Stimulated activated CD8-positive, alpha-beta memory T cell treated with anti-CD3 and anti-CD28 coated beads, Interleukin-7, amount 100 ng/mL, for 24 hours (primary cell): ENCODE data around the gene NFATC2.

ENCODE experiments used
- DNase-seq: peaks from one replicate; pipeline ENCODE4 v3.0.0-alpha.2; 2020; ENCODE audit warnings: low read depth

The NFATC2 gene

DNA sequence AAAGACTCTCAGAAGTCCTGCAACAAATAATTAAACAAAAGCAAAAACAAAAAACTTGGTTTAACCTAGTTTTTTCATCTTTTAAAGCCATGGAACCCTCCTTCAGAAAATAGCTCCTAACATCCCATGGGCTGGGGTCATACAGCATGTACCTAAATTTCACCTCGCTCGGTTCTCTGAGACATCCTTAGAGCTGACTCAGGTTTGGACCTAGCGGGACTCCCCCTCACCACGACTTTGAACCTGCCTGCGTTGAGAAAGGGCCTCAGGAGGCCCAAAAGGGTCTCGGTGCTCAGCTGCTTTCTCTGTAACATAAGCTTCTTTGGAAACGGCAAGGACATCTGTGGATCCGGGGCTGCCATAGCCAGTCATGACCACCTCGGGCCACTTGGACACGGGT is 112.8 kb downstream of the NFATC2 start:
- no peak for DNase-seq

DNA sequence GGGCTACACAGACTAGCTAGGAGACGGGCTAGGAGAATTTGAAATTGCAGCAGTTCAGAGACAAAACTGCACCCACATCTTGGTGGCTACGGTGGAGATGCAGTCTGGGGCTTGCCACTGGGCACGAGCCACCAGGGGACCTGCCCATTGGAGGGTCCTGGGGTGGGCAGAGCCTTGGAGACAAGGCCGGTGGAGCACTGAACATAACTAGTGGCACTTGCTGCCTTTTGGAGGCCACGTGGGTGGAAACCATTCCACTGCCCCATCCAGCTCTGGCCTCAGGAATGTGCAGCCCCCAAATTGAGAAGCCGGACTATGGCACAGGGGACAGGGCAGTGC is 113.4 kb downstream of the NFATC2 start:
- no peak for DNase-seq

DNA sequence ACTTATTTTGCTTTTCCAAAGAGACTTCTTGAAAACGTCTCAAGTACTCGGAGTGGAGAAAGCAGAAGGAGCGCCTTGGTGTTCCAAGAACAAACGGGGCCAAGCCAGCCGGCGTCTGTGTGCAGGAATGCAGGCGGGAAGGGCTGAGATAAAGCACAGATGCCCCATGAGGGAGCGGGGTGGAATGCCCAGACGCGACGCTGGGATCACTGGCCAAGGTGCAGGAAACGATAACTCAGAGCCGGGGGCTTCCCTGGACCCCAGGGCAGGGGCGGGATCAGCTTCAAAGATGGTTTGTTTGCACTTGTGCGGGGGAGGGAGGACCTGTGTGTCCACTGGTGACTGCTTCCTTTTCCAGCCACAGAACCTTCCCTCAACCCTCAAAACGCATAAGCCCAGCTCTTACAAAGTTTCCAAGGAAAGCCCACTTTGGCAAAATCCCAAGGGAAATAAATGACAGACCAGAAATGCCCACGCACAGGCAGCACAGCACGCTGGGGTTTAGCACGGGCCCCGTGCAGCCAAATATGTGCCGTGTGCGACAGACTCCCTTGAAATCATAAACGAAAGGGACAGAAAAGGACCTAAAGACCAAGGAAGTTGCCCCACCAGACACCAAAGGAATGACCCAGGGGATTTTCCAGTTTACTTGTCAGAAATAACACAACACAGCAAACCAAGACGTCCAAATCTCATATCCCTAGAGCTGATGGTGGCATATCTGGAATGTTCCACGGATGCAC is 113.9 kb downstream of the NFATC2 start:
- no peak for DNase-seq

DNA sequence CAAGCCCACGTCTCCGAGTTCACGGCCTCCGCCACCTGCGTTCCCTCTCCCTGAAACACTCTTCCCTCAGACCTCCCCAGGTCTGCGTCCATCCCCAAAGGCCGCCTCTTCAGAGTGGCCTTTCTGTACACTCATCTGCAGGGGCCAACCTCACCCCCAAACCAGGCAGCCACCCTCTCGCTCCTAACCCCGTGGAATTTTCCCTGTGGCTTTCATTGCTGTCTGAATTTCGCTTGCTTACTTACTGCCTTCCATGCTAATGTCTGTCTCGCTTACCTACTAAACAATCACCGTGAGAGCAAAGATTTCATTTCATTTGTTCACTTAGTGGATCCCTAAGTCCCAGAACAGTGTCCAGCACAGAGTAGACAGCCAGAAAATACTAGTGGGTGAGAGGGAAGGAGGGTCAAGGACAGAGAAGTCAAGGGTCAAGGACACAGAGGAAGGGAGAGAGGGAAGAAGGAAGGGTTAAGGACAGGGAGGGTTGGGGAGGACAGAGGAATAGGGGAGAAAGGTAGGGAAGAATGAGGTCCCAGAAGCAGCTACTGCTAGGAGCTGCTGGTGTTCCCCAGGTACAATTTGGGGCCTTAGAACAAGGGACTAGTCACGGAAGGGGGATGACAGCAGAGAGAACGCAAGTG is 114.7 kb downstream of the NFATC2 start:
- DNase-seq = no peak

DNA sequence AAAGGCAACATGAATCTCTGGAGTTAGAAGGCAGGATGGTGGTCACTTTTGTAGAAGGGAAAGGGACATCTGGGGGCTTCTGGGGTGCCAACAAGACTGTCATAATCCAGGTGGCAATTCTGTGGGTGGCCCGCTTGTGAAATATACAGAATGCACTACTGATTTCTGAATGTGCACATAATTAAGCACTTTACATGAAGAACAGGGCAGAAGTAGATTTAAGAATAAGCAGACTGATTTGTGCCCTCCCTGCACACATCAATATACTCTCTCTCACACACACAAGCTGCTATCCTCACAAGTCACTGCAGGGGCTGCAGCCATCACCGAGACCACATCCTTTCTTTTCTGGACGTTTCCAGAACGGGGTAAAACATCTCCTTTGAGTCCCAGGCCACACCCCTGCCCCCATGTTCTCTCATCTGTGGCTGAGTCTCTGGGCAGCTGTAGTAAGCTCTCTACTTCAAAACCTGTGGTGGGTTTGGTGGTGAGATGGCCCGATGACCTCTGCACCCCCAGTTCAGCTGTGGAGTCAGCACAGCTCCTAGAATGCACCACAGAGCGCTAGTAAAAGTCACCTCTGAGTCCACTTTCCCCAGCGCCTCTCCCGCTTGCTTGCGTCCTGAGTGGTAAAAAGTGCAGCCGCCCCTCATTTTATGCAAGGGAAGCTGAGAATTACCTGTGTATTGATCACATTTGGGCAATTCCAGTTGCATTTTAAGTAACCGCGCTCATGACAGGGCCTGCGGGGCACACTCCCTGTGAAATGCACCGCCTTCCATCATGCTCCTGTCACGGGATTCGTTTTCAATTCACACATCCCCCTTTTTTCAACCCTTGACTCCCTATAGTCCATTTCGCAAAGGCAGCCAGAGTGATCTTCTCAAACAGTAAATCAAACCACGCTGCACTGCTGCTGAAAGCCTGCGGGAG is 115.5 kb downstream of the NFATC2 start:
- no peak for DNase-seq

DNA sequence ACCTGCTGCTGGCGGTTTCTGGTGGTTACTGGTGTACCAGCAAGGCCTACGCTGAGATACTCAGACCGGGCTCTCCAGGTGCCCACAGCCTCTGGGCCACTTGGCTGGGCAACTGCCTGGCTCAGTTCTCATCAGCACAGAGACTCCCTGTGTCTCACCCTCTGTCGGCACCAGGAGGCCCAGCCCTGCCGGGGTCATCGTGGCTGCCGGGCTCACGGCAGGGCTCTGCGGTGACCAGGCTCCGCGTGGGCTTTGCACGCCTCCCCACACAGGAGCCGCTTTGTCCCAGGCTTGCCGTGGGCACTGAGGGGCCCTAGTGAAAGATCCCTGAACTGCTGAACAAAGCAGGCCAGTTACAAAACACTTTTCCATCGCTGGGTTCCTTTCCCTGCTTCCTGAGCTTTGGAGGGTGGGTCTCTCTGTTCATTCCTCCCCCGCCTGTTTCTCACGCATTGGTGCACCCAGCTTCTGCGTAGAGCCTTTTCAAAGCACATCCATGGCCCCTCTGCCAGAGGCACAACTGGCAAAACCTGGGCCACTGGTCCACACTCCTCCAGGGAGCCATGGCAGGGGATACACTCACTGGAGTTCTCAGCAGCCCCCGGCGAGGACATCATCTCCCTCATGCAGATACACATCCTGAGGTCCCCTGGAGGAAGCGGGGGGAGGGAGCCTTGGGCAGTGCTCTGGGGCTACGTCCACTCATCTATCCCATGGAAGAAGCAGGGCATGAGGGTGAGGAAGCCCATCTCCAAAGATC is 117.0 kb downstream of the NFATC2 start:
- no peak for DNase-seq

DNA sequence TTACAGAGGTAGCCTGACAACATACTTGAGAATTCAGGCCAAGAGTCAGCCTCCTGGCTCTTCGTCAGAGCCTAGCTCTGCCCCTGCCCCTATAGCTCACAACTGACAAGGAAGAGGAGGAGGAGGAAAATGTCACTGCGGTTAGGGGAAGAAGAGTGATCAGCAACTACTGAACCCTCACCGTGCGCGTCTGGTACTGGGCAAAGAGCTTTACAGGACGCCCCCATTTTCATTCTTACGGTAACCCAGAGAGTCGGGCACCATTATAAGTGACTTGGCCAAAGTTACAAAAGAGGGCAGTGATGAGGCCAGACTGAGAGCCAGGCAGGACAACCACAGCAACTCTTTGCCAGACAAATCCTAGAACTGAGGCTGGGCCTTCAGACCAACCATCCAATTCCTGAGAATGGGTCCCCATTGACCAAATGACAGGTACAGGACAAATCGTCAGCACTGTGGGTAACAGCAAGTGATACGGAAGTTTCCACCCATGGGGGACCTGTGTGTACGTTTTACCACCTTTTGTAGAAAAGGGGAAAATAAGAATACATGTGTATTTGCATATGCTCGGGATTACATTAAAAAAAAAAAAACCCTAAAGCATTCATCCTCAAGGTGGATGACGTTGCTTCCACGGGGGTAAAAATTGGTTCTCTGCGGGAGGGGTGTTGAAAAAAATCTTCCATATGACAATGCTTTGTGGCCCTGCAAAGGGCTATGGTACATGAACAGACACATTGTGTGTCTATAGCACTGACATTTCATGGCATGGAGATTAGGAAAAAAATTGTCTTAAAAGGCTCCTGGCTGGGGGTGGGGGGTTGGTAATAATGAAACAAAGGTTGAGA is 118.0 kb downstream of the NFATC2 start:
- DNase-seq = no peak

DNA sequence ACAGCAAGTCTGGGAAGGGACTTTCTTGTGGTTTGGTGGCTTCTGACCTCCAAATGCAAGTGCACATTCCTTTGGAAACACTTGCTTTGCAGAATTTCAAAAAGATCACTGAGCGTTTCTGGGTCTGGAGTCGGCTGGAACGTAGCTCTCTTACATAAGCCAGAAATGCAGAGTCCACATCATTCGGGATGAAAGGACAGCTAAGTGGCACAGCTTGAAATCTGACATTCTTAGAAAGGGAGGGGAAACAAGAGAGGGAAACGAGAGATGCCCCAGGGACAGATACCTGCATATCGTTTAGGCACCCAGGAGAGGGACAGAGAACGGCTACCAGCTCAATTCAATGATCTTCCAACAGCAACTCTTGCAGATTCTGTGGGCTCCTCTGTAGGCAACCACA is 118.7 kb downstream of the NFATC2 start:
- no peak for DNase-seq

DNA sequence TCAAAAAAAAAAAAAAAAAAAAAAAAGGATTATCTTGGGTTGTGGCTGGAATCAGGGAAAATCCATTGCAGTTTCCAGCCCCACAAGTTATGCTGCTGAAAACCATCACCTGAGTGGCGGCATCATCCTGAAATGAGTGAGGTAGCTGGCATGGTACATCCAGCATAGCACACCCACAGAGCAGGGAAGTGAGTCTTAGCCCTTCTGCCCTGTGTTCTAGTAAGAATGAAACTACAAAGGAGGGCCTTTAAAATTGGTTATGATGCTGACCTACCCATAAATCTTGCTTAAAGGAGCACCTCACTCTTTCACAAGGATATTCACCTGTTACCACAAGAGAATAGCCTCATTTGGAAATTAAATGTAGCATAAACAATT is 119.2 kb downstream of the NFATC2 start:
- DNase-seq = no peak

DNA sequence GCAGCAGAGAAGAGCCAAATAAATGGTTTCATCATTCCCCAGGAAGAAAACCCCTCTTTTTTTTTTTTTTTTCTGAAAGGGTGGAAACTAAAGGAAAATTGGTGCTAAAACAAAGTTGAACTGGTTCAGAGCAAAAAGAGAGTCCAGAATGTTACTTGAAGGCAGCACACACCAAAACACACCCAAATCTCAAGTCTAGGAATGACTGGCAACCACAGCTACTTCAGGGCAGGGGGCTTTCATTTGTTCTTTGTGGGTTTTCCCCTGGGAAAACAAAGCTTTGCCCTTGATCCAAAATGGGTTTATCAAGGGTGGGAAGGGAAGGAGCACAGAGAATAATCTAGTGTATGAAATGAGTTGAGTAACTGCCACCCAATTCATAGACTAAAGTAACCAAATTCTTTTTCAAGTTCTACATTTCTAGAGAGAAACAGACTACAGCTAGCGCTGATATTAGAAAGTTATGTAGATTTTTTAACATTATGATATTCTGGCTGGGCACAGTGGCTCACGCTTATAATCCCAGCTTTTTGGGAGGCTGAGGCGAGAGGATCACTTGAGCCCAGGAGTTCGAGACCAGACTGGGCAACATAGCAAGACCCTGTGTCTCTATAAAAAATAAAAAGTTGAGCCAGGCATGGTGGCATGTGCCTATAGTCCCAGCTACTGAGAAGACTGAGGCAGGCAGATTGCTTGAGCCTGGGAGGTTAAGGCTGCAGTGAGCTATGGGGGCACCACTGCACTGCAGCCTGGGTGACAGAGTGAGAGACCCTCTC is 119.8 kb downstream of the NFATC2 start:
- DNase-seq = no peak

DNA sequence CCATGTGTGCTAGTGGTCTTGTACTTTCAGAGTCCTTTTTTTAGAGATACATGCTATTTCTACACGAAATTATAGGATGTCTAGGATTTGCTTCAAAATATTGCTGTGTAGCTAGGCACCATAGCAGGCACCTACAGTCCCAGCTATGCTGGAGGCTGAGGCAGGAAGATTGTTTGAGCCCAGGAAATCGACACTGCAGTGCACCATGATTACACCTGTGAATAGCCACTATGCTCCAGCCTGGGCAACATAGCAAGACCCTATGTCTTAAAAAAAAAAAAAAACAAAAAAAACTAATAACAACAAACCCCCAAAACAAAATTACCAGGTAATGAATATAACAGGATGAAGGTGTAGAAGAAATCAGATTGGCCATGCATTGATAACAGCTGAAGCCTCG is 121.7 kb downstream of the NFATC2 start:
- no peak for DNase-seq

DNA sequence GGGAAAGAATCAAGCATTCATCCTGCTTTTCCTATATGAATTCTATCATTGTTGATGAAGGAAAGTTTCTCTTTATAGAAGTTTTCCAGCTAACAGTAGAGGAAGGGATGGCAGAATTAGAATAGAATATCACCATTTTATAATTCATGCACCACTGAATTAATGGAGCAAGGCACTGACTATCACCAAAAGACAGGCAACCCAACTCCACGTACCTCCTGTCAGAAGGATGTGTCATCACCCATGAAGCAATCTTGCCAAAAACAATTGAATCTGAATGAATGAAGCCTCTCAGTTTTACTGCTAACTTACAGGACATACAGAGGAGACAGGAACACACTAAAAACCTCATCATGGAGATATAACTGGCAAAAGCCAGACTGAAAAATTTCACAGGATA is 122.4 kb downstream of the NFATC2 start:
- no peak for DNase-seq

DNA sequence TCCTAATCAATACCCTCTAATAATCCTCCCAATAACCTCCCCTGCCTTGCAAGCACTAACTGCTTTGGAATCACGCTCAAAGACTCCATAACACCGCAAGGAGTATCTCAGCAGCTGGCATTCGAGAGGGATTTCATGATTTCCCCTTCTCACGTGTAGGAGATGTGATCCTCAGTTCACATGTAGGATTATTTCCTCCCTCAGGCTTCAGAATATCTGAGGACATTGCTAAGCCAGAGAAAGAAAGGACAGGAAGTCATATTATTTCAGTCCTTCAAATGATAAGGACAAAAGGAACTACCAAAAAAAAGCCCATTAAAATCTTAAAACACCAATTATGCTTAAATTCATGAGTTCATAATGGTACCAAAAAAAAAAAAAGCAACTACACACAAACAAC is 122.9 kb downstream of the NFATC2 start:
- no peak for DNase-seq

DNA sequence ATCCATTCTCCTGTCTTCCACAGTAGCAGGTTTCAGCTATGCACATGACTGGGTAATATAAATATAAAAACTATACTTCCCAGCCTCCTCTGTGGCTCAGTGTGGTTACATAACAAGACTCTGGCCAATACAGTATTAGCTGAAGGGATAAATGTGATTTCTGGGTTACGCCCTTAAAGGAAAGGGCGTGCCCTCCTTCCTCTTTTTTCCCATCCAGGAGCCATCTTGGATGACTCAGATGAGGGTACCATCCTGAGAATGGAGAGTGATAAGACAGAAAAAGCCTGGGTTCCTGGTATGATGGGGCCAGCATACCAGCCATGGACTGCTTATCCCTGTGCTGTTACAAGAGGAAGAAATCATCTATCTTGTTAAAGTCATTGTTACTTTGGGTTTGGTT is 123.3 kb downstream of the NFATC2 start:
- DNase-seq = no peak

DNA sequence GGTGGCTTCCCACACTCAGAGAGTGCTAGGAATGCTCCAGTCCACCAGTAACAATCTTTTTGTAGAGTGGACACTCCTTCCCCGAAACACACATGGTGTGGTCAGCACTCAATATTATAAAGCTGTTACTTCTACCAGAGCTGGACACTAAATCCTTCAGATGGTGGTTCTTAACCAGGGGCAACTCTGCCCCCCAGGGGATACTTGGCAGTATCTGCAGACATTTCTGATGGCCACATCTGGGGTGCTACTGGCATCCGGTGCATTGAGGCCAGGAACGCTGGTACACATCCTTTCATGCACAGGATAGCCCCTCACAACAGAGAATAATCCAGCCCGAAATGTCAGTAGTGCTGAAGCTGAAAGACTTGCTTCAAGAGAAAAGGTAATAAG is 124.4 kb downstream of the NFATC2 start:
- DNase-seq = no peak

DNA sequence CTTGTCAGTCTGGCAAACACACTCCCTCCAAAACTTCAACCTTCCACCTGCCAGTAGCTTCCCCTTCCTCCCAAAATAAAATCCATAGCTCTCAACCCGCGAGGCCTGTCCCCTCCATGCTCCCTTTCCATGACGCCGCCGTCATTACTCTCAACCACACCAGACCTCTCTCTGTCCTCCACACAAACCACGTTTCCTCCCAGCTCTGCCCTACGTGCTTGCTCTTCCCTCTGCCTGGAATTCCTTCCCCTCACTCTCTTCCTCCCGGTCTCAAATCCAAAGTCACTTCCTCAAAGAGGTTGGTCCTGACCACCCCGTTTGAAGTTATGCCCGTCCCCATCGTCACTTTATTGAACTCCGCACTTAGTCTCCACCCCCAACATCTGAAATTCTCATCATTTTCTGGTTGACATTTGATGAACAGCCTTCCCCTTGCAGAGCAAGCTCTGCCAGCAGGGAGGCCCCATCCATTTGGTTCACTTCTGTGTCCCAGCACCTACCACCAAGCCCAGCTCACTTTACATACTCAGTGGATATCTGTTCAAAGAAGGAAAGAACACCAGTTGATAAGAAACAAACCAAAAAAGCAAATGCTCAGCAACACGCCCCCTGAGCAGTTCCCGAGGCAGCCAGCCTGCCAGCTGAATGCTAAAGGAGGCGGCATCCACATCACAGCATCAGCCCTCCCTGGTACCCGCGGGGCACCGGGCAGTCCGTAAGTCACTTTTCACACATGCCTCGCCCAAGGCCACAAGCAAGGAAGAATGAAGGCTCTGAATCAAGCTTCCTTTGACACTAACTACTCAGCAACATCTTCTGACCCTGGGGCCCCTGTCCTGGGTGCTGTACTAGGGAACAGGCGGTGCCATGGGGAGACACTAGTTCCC is 125.0 kb downstream of the NFATC2 start:
- no peak for DNase-seq

DNA sequence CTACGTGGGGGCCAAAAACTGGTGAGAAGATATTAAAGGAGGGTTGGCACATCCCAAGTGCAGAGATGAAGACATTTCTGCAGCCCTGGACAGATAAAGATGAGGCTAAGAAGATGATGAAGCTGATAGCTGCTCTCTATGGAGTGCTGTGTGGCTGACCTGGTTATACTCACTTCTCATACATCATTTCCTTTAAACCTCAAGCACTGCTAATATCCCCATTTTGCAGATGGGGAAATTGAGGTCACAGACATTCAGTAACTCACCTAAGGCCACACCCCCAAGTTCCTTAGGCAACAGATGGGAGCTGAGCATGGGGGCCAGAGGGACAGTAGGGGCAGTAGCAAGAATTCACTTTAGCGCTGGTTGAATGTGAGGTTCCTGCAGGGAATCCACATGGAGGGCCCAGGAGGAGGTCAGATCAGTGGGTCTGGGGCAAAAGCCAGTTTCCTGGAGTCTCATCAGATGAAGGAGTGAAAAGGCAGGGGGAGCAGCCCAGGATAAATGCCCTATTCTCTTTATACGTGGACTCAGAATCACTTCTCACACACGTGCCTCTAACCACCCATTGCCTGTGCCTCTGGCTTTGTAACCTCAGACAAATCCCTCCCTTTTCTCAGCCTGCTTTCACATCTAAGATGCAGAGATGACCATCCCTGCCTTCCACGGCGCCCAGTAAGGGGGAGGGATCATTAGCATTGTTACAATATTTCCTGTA is 125.8 kb downstream of the NFATC2 start:
- no peak for DNase-seq

DNA sequence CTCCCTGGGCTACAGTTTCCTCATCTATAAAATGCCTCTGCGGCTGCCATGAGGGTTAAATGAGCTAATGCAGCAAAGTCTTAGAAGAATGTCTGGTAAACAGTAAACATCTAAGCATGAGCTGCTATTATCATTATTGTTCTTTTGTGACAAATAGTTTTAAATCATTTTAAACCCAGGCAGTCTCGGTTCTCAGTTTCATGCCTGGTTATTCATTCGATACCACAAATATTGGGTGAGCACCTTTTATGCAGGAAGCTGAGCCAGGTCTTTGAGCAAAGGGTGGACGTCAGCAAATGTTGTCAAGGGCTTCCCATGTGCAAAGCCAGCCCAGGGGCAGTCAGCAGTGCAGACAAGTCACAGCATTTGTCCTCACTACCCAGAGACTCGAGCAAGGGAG is 128.7 kb downstream of the NFATC2 start:
- no peak for DNase-seq

DNA sequence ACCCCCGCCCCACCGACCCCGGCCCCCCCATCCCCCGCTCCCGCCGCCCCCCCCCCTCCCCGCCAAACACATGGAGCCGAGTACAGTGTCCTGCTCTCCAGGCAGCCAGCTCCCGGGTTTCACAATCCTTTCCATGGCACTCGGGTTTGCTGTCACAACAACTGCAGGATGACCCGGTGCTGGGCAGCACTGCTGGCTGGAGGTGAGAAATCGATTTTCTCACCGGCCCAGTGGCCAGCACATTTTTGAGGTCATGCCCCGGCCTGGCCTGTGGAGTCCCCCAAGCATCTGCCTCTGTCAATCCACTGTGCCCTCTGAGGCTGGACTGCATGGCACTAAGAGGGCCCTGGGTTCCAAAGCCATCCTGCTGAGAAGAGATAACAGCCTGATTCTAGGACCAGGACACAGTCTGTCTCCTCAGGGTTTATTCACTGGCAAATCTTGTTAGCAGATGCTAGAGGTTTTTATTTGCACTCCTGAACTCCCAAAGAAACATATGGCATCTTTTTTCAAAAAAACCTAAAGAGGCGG is 129.5 kb downstream of the NFATC2 start:
- DNase-seq = no peak
